Liver (tissue), 9 donors: ENCODE measurements around the gene CITED4. TPM values are rescaled to one million over a fixed set of nuclear protein-coding genes. Genes with fewer than 3 reads are reported as not detected.

Experiments
- DNase-seq: peaks from one replicate; pipeline ENCODE4 v3.0.0-alpha.2; 2017; ENCODE audit warnings: low spot score
- H3K27ac ChIP-seq, 2 donors: one replicate each; pipeline ENCODE4 v1.7.0; 2013; ENCODE audit warnings: inconsistent platforms in 2 of 2, low read length in 2 of 2, control low read depth in 1 of 2, low read depth in 1 of 2, mild to moderate bottlenecking in 1 of 2
- H3K27me3 ChIP-seq, 4 donors: one replicate each; pipeline versions ENCODE4 v1.6.1 to v1.7.0; 2013; ENCODE audit warnings: low read length in 3 of 4, inconsistent platforms in 1 of 4, mild to moderate bottlenecking in 1 of 4, moderate library complexity in 1 of 4; ENCODE audit not compliant: control insufficient read depth in 4 of 4, insufficient read depth in 4 of 4
- H3K36me3 ChIP-seq, 4 donors: one replicate each; pipeline versions ENCODE4 v1.6.1 to v1.7.0; 2013; ENCODE audit warnings: low read length in 3 of 4, mild to moderate bottlenecking in 3 of 4, low read depth in 1 of 4, moderate library complexity in 1 of 4; ENCODE audit not compliant: control insufficient read depth in 4 of 4, insufficient read depth in 3 of 4
- H3K4me1 ChIP-seq, 4 donors: one replicate each; pipeline versions ENCODE4 v1.6.1 to v1.7.0; 2013; ENCODE audit warnings: low read length in 3 of 4, mild to moderate bottlenecking in 3 of 4, moderate library complexity in 1 of 4; ENCODE audit not compliant: control insufficient read depth in 4 of 4, insufficient read depth in 4 of 4
- H3K4me3 ChIP-seq, 3 donors: one replicate each; pipeline versions ENCODE4 v1.6.1 to v1.7.0; 2013; ENCODE audit warnings: low read length in 3 of 3, control low read depth in 1 of 3, low read depth in 1 of 3, mild to moderate bottlenecking in 1 of 3
- H3K9ac ChIP-seq, 2 donors: one replicate each; pipeline ENCODE4 v1.7.0; 2013; ENCODE audit warnings: low read length in 2 of 2, mild to moderate bottlenecking in 2 of 2, moderate library complexity in 2 of 2, control low read depth in 1 of 2, low read depth in 1 of 2
- H3K9me3 ChIP-seq, 4 donors: one replicate each; pipeline versions ENCODE4 v1.6.1 to v1.7.0; 2013; ENCODE audit warnings: low read length in 3 of 4; ENCODE audit not compliant: control insufficient read depth in 4 of 4
- FOXA1 ChIP-seq: IDR thresholded peaks from 2 replicates; pipeline ENCODE4 v1.6.1; 2016; ENCODE audit warnings: antibody characterized with exemption
- FOXA2 ChIP-seq: IDR thresholded peaks from 2 replicates; pipeline ENCODE4 v1.6.1; 2016; ENCODE audit warnings: antibody characterized with exemption
- HNF4G ChIP-seq: IDR thresholded peaks from 2 replicates; pipeline ENCODE4 v1.6.1; 2016; ENCODE audit warnings: antibody characterized with exemption
- NR2F2 ChIP-seq: IDR thresholded peaks from 2 replicates; pipeline ENCODE4 v1.6.1; 2016; ENCODE audit warnings: antibody characterized with exemption
- RAD21 ChIP-seq, 2 donors: IDR thresholded peaks; 2 replicates each; pipeline ENCODE4 v1.6.1; 2016; ENCODE audit warnings: antibody characterized with exemption in 2 of 2, mild to moderate bottlenecking in 2 of 2
- REST ChIP-seq: IDR thresholded peaks from 2 replicates; pipeline ENCODE4 v1.6.1; 2016; ENCODE audit warnings: antibody characterized with exemption, mild to moderate bottlenecking
- RXRA ChIP-seq, 2 donors: IDR thresholded peaks; 2 replicates each; pipeline ENCODE4 v1.6.1; 2017 to 2018; ENCODE audit warnings: antibody characterized with exemption in 2 of 2, mild to moderate bottlenecking in 1 of 2
- YY1 ChIP-seq: IDR thresholded peaks from 2 replicates; pipeline ENCODE4 v1.6.1; 2016; ENCODE audit warnings: antibody characterized with exemption, mild to moderate bottlenecking
- WGBS: extraction: QIAGEN DNeasy Blood & Tissue Kit; methylation state at CpG from one replicate; pipeline ENCODE4 v1.1.7; 2013; 5-methylcytosine and 5-hydroxymethylcytosine counted together
- polyA plus RNA-seq, 2 donors: library from polyadenylated mRNA; stranded (reverse) in 1 of 2; unstranded in 1 of 2; fragments of 200-250 nt in 1 of 2; fragments of >200 nt in 1 of 2; fragmentation: Nextera tagmentation in 1 of 2; extraction: Ambion mirVana in 1 of 2; gene quantifications; one replicate each; pipeline versions ENCODE4 v1.2.1 to v1.2.3, GENCODE V29; 2013 to 2015
- total RNA-seq, 2 donors: library from RNA; depleted of rRNA; stranded (reverse); fragments of >200 nt; gene quantifications; one replicate each; pipeline ENCODE4 v1.2.3, GENCODE V29; 2014
- TF ChIP-seq, protein P1 (sequence below): IDR thresholded peaks from 2 replicates; pipeline ENCODE4 v1.6.1; 2016; ENCODE audit warnings: antibody characterized with exemption
- TF ChIP-seq, protein P2 (sequence below): IDR thresholded peaks from 2 replicates; pipeline ENCODE4 v1.6.1; 2016; ENCODE audit warnings: antibody characterized with exemption
- donor health status: healthy.
- donor health status: healthy.
- donor health status: healthy.
- donor health status: healthy.
- donor health status: healthy.

CITED4 gene
- total and polyA plus RNA-seq, 4 donors, result 1.4 to 9.9 (median 5.2) TPM

DNA sequence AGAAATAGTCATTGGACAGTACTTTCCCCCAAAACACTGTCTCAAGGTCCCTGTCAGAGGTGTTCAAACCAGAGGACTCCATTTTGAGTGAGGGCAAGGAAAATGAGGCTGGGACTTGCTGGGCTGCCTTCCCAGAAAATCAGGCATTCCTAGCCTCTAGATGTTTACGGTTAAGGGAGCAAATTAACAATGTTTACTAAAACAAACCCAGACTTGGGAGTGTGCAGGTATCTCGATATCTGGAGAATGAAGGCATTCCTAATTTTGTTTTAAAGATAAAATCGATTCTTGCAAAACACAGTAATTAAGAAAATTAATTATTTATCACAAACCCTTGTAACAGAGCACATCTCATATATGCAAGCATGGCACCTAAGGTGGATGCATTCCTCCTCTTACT is 48.9 kb upstream of the CITED4 start:
- Histone ChIP-seq H3K9ac (no peak overlapping the region), H3K27ac (no peak overlapping the region), H3K4me1 (peaks cover 0 to 10% (median 8%) of the 10 kb centered on the region in 4 donors), H3K9me3 (no peaks in the 10 kb centered on the region), H3K36me3 (no peaks in the 10 kb centered on the region), H3K4me3 (no peak overlapping the region), H3K27me3 (no peaks in the 10 kb centered on the region)
- no peak for DNase-seq
- no peak for TF ChIP-seq YY1
- TF ChIP-seq RXRA (IDR thresholded peaks at IDR 0.05), result no peak
- TF ChIP-seq FOXA1, result no peak
- TF ChIP-seq HNF4G, result no peak
- TF ChIP-seq, protein P1, sequence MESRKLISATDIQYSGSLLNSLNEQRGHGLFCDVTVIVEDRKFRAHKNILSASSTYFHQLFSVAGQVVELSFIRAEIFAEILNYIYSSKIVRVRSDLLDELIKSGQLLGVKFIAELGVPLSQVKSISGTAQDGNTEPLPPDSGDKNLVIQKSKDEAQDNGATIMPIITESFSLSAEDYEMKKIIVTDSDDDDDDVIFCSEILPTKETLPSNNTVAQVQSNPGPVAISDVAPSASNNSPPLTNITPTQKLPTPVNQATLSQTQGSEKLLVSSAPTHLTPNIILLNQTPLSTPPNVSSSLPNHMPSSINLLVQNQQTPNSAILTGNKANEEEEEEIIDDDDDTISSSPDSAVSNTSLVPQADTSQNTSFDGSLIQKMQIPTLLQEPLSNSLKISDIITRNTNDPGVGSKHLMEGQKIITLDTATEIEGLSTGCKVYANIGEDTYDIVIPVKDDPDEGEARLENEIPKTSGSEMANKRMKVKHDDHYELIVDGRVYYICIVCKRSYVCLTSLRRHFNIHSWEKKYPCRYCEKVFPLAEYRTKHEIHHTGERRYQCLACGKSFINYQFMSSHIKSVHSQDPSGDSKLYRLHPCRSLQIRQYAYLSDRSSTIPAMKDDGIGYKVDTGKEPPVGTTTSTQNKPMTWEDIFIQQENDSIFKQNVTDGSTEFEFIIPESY, result no peak
- TF ChIP-seq, protein P2, sequence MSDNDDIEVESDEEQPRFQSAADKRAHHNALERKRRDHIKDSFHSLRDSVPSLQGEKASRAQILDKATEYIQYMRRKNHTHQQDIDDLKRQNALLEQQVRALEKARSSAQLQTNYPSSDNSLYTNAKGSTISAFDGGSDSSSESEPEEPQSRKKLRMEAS, result no peak
- TF ChIP-seq RAD21 (IDR thresholded peaks at IDR 0.05), result no peak
- 86% methylated on average over 3 of the region's 3 CpGs for WGBS

- 97% methylated on average over 9 of the region's 9 CpGs for WGBS
- H3K27me3 ChIP-seq, result no peaks in the 10 kb centered on the region
These were observed 47.1 kb upstream of the CITED4 start for GRCh38 chr1:40909281-40909680.

More at GRCh38 chr1:40909281-40909680, 47.1 kb upstream of the CITED4 start:
- no peak overlapping the region for H3K9ac ChIP-seq
- TF ChIP-seq NR2F2 (no peak), REST (no peak), RXRA (IDR thresholded peaks at IDR 0.05) (no peak), FOXA2 (no peak), YY1 (no peak)
- H3K4me3 ChIP-seq, result no peak overlapping the region
- no peaks in the 10 kb centered on the region for H3K4me1 ChIP-seq
- H3K27ac ChIP-seq, result no peak overlapping the region
- no peaks in the 10 kb centered on the region for H3K36me3 ChIP-seq
- no peaks in the 10 kb centered on the region for H3K9me3 ChIP-seq
- DNase-seq, result no peak
